H4 (cell line): ENCODE data around the gene CSNK1G1. TPM values are rescaled to one million over a fixed set of nuclear protein-coding genes. Genes with fewer than 3 reads are reported as not detected.
"Not testable (repeated sequence)": the region's sequence is repeated elsewhere in the genome, so short reads cannot be mapped to it uniquely, and the experiment has no call there.

Source experiments
- DNase-seq: peaks from one replicate; pipeline ENCODE4 v3.0.0-alpha.2; 2015; ENCODE audit warnings: low spot score
- total RNA-seq: library from RNA; depleted of rRNA; stranded (reverse); fragments of >200 nt; shearing (Covaris generic); gene quantifications from 2 replicates; pipeline ENCODE4 v1.2.3, GENCODE V29; 2014

Gene CSNK1G1
- total RNA-seq, 1 experiment from 2014 or later: 14.6 TPM

DNA sequence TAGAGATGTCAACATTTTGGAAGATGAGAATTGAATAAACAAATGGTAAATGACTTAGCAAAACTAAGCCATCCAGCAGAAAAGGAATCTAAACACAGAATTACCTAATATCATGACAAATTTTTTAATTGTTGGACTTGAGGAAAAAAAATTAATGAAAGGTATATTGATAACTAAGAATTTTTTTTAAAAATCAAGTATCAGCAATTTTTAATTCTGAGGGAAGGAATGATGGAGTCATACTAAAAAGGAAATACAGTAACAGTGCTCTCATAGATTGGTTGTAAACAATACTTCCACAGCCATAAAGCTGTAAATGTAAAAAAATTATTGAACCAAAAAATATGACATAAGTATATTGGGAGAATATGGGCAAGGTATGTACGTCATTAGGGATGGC is 68.0 kb downstream of the CSNK1G1 start:
- no peak for DNase-seq

DNA sequence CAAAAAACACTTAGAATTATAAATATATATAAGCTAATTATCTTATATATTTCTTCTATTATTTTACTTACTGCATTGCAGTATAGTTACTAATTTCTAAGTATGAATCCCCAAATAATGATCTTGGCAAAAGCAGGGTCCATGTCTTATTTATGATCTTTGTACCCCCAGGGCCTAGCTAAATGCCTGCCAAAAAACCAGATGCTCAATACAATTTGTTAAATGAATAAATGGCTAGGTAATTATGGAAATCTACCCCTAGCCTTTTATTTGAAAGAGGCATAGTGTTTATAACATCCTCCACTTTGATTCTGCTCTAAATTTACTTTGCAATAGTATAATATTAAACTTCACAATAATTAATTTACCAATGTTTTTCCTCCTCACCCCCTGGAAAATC is 69.5 kb downstream of the CSNK1G1 start:
- DNase-seq: no peak

DNA sequence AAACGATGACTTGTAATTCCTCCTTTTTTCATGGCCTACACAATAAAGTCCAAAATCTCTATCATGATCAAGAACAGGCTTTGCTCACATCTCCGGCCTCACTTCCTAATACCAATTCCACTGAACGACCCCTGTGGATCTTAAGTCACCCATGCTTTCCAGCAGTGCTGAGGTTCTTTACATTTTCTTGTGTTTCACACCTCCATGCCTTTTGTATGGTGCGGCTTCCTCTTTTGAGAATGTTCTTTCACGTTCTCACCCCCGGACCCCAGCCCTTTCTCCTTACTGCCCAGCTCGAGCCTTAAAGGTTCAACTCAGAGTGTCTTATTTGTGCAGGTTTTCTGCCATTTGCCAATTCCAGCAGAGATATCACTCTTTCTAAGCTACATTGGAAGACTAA is 70.1 kb downstream of the CSNK1G1 start:
- DNase-seq: no peak

DNA sequence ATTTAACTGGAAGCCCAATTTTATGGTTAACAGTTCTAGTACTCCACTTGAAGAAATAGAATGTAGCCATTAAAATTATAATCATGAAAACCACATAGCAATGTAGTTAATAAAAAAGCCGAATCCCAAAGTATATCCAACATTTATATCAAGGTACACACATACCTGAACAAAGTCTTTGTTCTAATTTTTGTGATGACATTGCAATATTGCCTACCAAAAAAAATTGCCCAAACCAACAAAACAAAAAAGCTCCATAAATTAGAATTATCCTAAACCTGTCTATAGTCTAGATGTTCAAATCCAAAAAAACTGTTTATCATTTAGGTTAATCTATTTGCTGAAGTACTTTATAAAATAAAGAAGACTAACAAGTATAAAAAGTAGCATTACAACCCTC is 70.8 kb downstream of the CSNK1G1 start:
- no peak for DNase-seq

DNA sequence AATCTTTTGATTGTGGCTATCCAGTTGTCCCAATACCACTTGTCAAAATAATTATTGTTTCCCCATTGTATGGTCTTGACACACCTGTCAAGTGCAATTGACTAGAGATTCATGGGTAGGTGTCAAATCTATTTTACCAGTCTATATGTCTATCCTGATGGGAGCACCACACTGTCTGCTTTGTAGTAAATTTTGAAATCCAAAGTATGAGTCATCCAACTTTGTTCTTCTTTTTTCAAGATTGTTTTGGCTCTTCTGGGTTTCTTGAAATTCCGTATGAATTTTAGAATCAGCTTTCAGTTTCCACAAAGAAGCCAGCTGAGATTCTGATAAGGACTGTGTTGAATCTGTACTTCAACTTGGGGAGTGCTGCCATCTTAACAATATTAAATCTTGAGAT is 71.9 kb downstream of the CSNK1G1 start:
- no peak for DNase-seq

DNA sequence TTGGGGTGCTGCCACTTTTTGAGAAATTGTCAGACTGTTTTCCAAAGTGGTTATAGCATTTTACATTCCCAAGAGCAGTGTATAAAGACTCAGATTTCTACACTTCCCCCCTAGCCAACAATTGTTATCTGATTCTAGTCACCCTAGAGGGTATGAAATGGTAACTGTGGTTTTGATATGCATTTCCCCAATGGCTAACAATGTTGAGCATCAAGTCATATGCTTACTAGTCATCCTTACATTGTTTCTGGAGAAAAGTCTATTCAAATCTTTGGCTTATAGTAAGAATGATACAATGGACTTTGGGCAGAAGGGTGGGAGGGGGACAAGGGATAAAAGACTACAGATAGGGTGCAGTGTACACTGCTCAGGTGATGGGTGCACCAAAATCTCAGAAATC is 73.3 kb downstream of the CSNK1G1 start:
- no peak for DNase-seq

DNA sequence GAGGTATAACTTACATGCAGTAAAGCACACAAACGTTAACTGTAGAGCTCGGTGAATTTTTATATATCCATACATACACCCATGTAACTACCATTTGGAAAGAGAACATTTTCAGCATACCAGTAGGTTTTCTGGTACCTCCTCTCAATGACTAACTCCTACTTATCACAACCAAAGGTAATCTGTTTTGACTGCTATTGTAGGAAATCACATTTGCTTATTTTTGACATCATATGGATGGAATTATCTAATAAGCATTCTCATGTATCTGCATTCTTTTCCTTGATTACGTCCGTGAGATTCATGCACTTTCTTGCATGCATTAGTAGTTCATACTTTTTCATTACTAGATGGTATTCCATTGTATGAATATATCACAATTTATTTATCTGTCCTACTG is 76.8 kb downstream of the CSNK1G1 start:
- DNase-seq: no peak

DNA sequence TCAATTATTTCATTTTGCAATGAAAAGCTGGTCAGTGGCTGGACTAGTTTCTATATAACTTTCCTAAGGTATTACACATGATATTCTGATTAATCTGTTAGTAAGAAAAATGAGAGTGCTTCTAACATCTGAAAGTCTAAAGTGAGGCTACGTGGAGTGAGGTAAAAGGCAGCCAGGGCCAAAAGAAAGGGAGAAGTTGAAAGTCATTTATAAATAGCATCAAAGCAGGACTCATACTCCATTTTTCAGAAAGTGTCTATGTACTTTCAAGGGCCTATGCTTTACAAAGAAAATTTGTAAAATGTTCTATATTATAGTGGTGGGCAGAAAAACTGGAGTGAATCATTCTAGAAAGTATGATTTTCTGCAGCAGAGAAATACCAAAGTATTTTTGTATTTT is 80.0 kb downstream of the CSNK1G1 start:
- DNase-seq: no peak

DNA sequence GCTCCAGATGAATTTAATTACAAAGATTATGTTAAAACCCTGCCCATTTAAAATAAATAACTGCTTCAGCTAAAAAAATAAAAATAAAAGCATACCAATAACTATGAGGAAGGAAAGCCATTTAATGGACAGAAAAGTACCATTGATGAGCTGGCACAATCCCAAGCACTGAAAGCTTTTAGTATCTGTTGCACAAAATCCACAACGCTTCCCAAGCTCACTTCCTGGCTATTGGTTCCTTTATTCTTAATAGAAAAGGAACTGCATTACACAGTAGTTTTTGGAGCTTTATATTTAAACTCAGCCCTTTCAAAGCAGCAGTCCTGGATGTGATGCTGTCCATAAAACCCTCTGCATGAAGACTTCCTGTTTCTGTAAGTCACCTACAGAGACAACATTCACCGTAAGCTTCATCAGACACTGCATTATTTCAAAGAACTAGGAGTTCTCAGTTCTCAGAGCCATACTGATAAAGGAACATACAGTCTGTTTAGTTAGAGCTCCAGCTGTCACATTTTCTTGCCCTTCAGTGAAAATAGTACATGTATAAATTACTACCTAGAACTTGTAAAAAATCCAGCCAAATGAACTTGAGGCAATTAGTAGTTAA is 81.5 kb downstream of the CSNK1G1 start:
- DNase-seq: no peak

DNA sequence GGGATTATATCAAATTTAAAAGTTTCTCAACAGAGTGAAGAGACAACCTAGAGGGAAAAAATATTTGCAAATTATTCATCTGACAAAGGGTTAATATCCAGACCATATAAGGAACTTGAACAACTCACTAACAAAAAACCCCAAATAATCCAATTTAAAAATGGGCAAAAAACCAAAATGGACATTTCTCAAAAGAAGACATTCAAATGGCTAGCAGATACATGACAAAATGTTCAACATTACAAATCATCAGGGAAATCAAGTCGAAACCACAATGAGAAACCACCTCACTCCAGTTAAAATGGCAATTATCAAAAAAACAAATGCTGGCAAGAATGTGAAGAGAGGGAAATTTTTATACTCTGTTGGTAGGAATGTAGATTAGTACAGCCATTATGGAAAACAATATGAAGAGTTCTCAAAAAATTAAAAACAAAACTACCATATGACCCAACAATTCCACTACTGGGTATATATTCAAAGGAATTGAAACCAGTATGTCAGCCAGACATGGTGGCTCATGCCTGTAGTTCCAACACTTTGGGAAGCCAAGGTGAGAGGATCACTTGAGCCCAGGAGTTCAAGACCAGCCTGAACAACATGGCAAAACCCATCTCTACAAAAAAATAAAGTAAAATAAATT is 88.5 kb downstream of the CSNK1G1 start:
- no peak for DNase-seq

DNA sequence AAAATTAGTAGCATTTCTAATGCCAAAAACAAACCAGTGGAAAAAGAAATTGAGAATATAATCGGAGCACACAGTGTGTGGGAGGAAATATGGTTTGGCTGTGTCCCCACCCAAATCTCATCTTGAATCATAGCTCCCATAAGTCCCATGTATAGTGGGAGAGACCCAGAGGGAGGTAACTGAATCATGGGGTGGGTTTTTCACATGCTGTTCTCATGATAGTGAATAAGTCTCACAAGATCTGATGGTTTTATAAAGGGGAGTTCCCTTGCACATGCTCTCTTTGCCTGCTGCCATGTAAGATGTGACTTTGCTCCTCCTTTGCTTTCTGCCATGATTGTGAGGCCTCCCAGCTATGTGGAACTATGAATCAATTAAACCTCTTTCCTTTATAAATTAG is 90.8 kb downstream of the CSNK1G1 start:
- not testable (repeated sequence) for DNase-seq

DNA sequence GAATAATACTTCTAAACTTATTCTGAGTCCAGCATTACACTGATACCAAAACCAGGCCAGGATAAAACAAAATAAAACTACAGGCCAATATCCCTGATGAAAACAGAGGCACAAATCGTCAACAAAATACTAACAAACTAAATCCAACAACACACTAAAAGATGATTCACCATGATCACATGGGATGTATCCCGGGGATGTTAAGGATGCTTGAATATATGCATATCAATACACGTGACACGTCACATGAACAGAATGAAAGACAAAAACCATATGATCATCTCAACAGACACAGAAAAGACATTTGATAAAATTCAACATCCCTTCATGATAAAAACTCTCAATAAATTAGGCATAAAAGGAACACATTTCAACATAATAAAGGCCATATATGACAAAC is 91.5 kb downstream of the CSNK1G1 start:
- DNase-seq: no peak

DNA sequence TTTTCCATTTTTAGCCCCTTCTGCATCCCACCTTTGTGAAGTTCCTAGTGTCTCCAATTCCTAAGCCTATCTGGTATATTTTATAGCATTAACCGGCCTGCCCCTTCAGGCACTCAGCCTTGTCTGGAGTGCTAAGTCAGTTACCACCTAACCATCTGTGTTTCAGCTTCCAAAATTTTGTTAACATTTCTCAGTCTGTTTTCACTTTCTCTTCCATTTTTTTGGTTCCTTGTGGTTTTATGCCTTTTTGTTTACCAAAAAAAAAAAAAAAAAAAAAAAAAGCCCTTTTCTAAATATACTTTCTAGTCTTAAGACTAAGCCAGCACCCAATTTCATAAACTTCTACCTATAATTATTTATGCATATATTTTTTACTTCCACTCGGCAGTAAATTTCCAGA is 92.4 kb downstream of the CSNK1G1 start:
- no peak for DNase-seq

DNA sequence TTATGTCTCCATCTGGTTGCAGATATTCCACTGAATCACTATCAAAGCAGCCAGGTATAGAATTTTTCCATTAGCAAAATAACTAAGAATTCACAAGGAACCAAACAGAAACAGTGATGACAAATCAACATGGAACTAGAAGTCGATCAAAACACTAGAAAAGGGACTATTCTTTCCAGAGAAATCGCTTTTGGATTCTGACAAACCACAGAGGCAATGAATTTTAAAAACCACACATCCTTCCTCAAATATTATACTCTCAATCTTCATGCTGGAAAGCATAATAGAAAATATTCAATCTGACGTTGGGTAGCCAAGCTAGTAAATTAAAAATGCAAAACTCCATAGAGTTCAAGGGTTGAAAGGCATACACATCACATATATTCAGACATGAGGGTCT is 99.9 kb downstream of the CSNK1G1 start:
- no peak for DNase-seq

DNA sequence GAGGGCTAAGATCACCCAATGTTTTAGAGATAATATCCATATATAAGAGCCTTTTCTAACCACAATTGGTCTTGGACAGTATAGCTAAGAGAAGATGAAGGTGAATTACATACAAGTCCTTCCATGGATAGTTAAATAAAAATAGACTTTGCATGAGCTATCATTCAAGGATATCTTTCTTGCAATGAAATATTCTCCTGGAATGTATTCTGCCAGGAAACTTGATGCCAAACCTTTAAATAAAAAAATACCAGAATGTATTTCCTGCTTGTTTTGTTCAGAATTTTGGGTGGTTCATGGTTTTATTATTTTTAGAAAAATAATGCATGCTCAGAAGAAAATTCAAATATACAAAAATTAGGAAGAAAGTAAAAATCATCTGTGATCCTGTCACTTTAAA is 104.3 kb downstream of the CSNK1G1 start:
- DNase-seq: no peak

DNA sequence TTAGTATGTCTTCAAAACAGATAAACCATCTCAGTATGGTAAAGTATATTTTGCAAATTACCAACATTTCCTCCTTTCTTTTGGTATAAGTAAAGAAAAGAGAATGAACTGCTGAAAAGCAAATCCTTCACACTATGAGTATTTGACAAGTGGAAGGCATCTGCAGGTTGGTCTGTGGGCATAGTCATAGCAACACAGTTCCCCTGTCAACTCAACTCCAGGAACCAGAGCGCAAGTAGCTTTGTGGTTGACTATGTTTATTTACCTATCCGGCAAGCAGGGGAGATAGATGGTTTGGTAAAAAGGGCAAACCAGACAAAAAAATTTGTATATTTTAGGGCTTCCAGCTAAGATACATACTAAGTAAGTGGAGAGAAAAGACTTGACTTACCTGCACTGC is 104.9 kb downstream of the CSNK1G1 start:
- peak; percentile 77 for DNase-seq

DNA sequence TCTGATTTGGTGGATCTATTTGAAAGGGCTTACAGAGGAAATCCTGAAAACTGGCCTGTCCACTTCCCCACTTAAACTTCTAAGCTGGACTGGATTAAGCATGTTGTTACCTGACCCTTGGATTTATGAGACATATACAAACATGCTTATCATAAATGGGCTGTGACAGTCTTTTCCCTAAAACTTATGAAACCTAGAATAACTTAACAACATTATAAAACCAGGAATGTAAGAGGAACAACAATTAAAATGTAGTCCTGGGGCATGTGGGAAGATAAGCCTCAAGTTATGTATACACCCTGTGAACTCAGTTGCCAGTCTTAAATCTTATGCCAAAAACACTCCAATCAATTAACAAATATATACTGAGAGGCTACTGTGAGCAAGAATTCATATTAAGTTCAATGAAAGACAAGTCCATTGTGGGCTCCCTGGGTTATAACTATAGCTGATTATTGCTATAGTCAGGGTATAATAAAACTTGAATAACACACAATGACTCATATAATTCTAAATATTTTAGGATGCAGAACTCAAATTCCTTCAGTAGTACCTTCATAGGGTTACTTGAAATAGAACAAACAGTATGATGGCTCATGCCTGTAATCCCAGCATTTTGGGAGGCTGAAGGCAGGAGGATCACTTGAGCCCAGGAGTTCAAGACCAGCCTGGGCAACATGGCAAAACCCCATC is 105.9 kb downstream of the CSNK1G1 start:
- DNase-seq: no peak

DNA sequence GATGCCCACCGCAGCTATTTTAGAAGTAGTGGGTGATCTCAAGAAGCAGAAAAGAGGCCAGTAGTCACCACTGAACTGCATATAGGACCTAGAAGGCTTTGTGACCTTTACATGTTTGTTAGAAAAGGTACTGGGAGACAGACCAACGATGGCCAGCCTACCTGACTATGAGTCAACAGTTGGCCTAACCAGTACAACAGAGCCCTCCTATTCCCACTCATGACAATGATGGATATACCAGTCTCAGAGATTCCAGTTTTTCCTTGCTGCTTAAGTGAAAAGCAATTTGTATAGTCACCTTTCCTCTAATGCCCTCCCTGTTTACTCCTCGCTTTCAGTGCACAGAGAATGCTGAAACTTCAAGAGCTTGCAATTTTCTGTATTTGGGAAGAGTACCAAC is 106.6 kb downstream of the CSNK1G1 start:
- DNase-seq: no peak

DNA sequence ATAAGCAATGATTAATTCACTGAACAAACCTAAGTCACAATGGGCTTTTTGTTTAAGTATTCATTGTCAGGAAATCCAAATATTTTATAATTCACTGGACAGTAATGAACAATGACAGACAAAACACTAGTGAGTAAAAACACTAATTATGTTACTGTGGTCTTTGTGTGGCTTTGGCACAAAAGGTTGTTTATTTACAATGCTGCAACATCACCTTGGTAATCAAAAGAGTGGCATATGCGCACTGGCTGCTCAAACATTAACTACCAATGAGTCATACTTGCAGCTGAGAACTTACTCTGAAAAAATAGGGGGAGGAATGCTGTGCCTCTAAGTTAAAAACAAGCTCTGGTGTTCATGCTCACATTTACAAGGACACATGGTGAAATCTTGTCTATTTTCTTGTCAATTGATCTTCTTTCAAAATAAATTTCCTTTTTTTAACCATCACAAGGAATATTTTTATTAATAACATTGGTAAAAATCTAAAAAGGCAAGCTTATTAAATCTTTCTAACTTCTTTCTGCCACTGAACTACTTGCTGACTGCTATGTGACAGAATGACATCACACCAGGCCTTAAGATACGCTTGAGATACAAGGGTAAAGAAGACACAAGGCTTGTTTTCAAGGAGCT is 107.9 kb downstream of the CSNK1G1 start:
- peak; percentile 90 for DNase-seq

DNA sequence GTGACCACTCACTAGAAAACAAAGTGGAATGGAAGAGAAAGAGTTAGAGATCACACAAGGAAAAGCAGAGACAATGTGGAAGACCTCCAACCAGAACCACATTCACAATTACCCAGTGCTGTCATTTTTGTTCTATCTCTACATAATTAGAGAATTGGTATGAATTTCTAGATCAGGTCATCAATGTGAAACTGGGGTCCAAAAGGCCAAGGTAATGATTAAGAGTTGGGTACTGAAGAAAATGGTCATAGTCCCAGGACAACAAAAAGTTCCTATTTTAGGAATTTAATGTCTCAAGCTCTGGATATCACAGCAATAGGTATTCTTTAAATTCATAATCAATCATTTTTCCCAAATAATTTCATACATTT is 108.5 kb downstream of the CSNK1G1 start:
- no peak for DNase-seq

DNA sequence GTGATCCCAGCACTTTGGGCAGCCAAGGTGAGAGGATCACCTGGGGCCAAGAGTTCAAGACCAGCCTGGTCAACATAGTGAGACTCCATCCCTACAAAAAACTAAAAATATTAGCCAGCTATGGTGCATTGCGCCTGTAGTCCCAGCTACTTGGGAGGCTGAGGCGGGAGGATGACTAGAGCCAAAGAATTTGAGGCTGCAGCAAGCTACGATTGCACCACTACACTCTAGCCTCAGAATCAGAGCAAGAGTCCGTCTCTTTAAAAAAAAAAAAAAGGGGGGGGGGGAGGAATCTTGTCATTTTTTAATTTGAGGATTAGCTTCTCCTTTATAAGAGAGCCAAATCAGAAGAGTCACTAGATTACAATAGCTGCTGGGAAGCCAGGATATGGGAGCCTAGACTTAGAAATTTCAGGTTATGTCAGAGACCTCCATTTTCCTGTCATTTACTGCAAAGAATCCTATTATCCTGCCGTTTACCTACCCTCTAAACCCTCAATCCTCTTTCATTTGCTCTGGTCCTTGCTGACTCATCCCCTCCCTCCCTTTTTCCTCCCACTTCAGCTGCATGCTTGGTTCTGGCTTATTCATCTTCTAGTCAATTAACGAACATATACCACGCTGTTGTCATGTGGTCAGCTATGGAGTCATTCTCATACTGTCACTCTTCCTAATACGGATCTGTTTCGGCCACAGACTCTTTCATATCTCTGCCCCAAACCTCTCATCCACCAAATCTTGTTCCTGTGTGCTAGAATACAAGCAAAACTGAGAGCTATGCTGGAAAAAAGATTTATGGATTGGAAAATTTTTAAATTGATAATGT is 109.4 kb downstream of the CSNK1G1 start:
- peak; percentile 87 for DNase-seq

DNA sequence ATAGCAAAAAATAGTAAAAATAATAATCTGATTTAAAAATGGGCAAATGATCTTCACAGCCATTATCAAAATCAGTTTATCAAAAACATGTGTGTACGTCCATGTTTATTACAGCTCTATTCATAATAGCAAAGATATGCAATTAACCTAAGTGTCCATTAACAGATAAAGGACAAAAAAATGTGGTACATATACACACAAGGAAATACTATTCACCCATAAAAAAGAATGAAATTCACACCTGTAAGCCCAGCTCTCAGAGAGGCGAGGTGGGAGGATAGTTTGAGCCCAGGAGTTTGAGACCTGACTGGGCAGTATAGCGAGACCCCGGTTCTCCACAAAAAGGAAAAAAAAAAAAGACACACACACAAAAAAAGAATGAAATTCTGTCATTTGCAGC is 110.6 kb downstream of the CSNK1G1 start:
- DNase-seq: no peak
